Endothelial cell of umbilical vein (primary cell): Measurements from ENCODE around the gene OPA3.

Source experiments
- EZH2 ChIP-seq: IDR thresholded peaks from 2 replicates; pipeline ENCODE4 v1.6.1; 2012; ENCODE audit warnings: borderline replicate concordance, low read depth, mild to moderate bottlenecking, moderate library complexity, low read length, inconsistent platforms; ENCODE audit not compliant: severe bottlenecking
- TF ChIP-seq, protein P1 (sequence below), 2 donors: IDR thresholded peaks; 1 replicate in 1 of 2; 2 replicates in 1 of 2; pipeline ENCODE4 v1.5.1; 2011; ENCODE audit warnings: low read length in 2 of 2, mild to moderate bottlenecking in 2 of 2, moderate library complexity in 2 of 2, control low read depth in 1 of 2, inconsistent platforms in 1 of 2, low read depth in 1 of 2; ENCODE audit not compliant: insufficient read depth in 1 of 2; ENCODE audit errors: extremely low read depth in 1 of 2

DNA sequence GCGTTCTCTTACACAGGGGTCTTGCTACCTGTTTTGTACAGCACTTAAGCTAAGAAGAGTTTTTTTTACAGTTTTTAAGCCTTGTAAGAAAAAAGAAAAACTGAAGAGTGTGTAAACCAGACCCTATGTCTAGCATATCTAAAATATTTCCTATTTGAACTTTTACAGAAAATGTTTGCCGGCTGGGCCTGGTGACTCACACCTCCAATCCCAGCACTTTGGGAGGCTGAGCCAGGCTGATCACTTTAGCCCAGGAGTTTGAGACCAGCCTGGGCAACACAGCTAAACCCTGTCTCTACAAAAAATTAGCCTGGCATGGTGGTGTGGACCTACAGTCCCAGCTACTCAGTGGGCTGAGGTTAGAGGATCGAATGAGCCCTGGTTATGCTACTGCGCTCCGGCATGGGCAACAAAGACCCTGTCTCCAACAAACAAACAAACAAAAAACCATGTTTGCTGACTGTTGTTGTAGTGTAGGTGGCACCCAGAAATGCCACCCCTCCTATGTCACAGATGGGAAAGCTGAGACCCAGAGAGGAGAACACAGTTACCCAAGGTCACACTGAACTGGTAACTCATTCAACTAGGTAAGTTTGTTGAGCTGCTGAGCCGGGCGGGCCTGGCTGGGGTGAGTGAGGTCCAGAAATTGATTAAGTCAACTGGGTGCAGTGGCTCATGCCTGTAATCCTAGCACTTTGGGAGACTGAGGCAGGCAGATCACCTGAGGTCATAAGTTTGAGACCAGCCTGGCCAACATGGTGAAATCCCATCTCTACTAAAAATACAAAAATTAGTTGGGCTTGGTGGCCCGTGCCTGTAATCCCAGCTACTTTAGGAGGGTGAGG lies 79.2 kb downstream of the OPA3 start:
- TF ChIP-seq, protein P1, sequence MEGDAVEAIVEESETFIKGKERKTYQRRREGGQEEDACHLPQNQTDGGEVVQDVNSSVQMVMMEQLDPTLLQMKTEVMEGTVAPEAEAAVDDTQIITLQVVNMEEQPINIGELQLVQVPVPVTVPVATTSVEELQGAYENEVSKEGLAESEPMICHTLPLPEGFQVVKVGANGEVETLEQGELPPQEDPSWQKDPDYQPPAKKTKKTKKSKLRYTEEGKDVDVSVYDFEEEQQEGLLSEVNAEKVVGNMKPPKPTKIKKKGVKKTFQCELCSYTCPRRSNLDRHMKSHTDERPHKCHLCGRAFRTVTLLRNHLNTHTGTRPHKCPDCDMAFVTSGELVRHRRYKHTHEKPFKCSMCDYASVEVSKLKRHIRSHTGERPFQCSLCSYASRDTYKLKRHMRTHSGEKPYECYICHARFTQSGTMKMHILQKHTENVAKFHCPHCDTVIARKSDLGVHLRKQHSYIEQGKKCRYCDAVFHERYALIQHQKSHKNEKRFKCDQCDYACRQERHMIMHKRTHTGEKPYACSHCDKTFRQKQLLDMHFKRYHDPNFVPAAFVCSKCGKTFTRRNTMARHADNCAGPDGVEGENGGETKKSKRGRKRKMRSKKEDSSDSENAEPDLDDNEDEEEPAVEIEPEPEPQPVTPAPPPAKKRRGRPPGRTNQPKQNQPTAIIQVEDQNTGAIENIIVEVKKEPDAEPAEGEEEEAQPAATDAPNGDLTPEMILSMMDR (IDR thresholded peaks at IDR 0.05; ENCODE audit: extremely low read depth in 1 of 2, insufficient read depth in 1 of 2, low read depth in 1 of 2, low read length in 2 of 2), result no peak
- no peak for TF ChIP-seq EZH2
